ENCODE results near the gene CTNNA3. TPM values are rescaled to one million over a fixed set of nuclear protein-coding genes. Genes with fewer than 3 reads are reported as not detected.
"Not testable (repeated sequence)": the region's sequence is repeated elsewhere in the genome, so short reads cannot be mapped to it uniquely, and the experiment has no call there.

CTNNA3 gene
- total RNA-seq, 2 donors from 2014 or later: not detected

GRCh38 chr10:67241451-67241850 lies 454.5 kb downstream of the CTNNA3 start:
- peaks cover 16% of the 10 kb centered on the region for H3K9me3 Mint-ChIP-seq
- H3K4me3 Mint-ChIP-seq: no peak overlapping the region
- no peak for DNase-seq (ENCODE audit: low spot score)
- H3K36me3 Mint-ChIP-seq: no peaks in the 10 kb centered on the region
- ATAC-seq: no peak
- H3K27ac Mint-ChIP-seq: no peak overlapping the region
- no peaks in the 10 kb centered on the region for H3K27me3 Mint-ChIP-seq
- H3K4me1 Mint-ChIP-seq (ENCODE audit: low read depth in 2 of 2): no peaks in the 10 kb centered on the region

- DNase-seq (ENCODE audit: low spot score) (no peak), ATAC-seq (no peak)
- Mint-ChIP-seq H3K4me3 (no peak overlapping the region), H3K27ac (no peak overlapping the region), H3K27me3 (no peaks in the 10 kb centered on the region), H3K9me3 (peaks cover 14% of the 10 kb centered on the region), H3K36me3 (no peaks in the 10 kb centered on the region), H3K4me1 (ENCODE audit: low read depth in 2 of 2) (no peaks in the 10 kb centered on the region)
These were observed 456.0 kb downstream of the CTNNA3 start for GRCh38 chr10:67239864-67240497.

GRCh38 chr10:67230680-67231500 lies 465.1 kb downstream of the CTNNA3 start:
- H3K27ac Mint-ChIP-seq; H3K27me3 Mint-ChIP-seq; H3K4me3 Mint-ChIP-seq; ATAC-seq; DNase-seq (ENCODE audit: low spot score); H3K4me1 Mint-ChIP-seq (ENCODE audit: low read depth in 2 of 2): not testable (repeated sequence)
- H3K9me3 Mint-ChIP-seq: peaks cover 12% of the 10 kb centered on the region
- peaks cover 15% of the 10 kb centered on the region for H3K36me3 Mint-ChIP-seq

- no peak for ATAC-seq
- Mint-ChIP-seq H3K27me3 (peaks cover 0 to 2% of the 10 kb centered on the region in 2 donors), H3K36me3 (peaks cover 10% of the 10 kb centered on the region), H3K4me3 (no peak overlapping the region), H3K27ac (no peak overlapping the region), H3K4me1 (ENCODE audit: low read depth in 2 of 2) (no peaks in the 10 kb centered on the region), H3K9me3 (peaks cover 10% of the 10 kb centered on the region)
- DNase-seq (ENCODE audit: low spot score): no peak
These were observed 470.8 kb downstream of the CTNNA3 start for GRCh38 chr10:67225226-67225625.

GRCh38 chr10:67224553-67224952 lies 471.4 kb downstream of the CTNNA3 start:
- H3K27ac Mint-ChIP-seq: no peak overlapping the region
- peaks cover 10% of the 10 kb centered on the region for H3K9me3 Mint-ChIP-seq
- ATAC-seq (no peak), DNase-seq (ENCODE audit: low spot score) (no peak)
- no peaks in the 10 kb centered on the region for H3K4me1 Mint-ChIP-seq (ENCODE audit: low read depth in 2 of 2)
- H3K27me3 Mint-ChIP-seq: no peaks in the 10 kb centered on the region
- no peak overlapping the region for H3K4me3 Mint-ChIP-seq
- H3K36me3 Mint-ChIP-seq: peaks cover 5% of the 10 kb centered on the region

- Mint-ChIP-seq H3K27ac (no peak overlapping the region), H3K4me3 (no peak overlapping the region), H3K9me3 (peaks cover 17% of the 10 kb centered on the region), H3K36me3 (peaks cover 3% of the 10 kb centered on the region), H3K4me1 (ENCODE audit: low read depth in 2 of 2) (no peaks in the 10 kb centered on the region), H3K27me3 (no peaks in the 10 kb centered on the region)
- ATAC-seq (no peak), DNase-seq (ENCODE audit: low spot score) (no peak)
These were observed 473.1 kb downstream of the CTNNA3 start for GRCh38 chr10:67222934-67223333.

- H3K9me3 Mint-ChIP-seq: peaks cover 15% of the 10 kb centered on the region
- no peak overlapping the region for H3K27ac Mint-ChIP-seq
- no peaks in the 10 kb centered on the region for H3K4me1 Mint-ChIP-seq (ENCODE audit: low read depth in 2 of 2)
- no peaks in the 10 kb centered on the region for H3K27me3 Mint-ChIP-seq
- ATAC-seq: no peak
- H3K4me3 Mint-ChIP-seq: no peak overlapping the region
- no peak for DNase-seq (ENCODE audit: low spot score)
- H3K36me3 Mint-ChIP-seq: no peaks in the 10 kb centered on the region
These were observed 474.0 kb downstream of the CTNNA3 start for GRCh38 chr10:67221939-67222494.

GRCh38 chr10:67211680-67212079 lies 484.3 kb downstream of the CTNNA3 start:
- peaks cover 4% of the 10 kb centered on the region for H3K9me3 Mint-ChIP-seq
- H3K4me3 Mint-ChIP-seq: no peak overlapping the region
- H3K27me3 Mint-ChIP-seq: no peaks in the 10 kb centered on the region
- H3K4me1 Mint-ChIP-seq (ENCODE audit: low read depth in 2 of 2): no peaks in the 10 kb centered on the region
- H3K36me3 Mint-ChIP-seq: no peaks in the 10 kb centered on the region
- no peak for ATAC-seq
- no peak overlapping the region for H3K27ac Mint-ChIP-seq
- no peak for DNase-seq (ENCODE audit: low spot score)

- not testable (repeated sequence) for ATAC-seq
These were observed 488.1 kb downstream of the CTNNA3 start for GRCh38 chr10:67207923-67208322.

GRCh38 chr10:67200913-67201564 lies 495.0 kb downstream of the CTNNA3 start:
- no peak for DNase-seq (ENCODE audit: low spot score)
- ATAC-seq: no peak
- Mint-ChIP-seq H3K4me1 (ENCODE audit: low read depth in 2 of 2) (no peaks in the 10 kb centered on the region), H3K27me3 (no peaks in the 10 kb centered on the region), H3K27ac (no peak overlapping the region), H3K36me3 (no peaks in the 10 kb centered on the region), H3K4me3 (no peak overlapping the region), H3K9me3 (peaks cover 7% of the 10 kb centered on the region)

More at GRCh38 chr10:67207923-67208322, 488.1 kb downstream of the CTNNA3 start:
- not testable (repeated sequence) for H3K4me1 Mint-ChIP-seq (ENCODE audit: low read depth in 2 of 2); H3K27ac Mint-ChIP-seq; DNase-seq (ENCODE audit: low spot score); H3K36me3 Mint-ChIP-seq; H3K27me3 Mint-ChIP-seq; H3K9me3 Mint-ChIP-seq; H3K4me3 Mint-ChIP-seq

GRCh38 chr10:67175354-67175753 lies 520.6 kb downstream of the CTNNA3 start:
- no peaks in the 10 kb centered on the region for H3K27me3 Mint-ChIP-seq
- DNase-seq (ENCODE audit: low spot score): no peak
- H3K4me1 Mint-ChIP-seq (ENCODE audit: low read depth in 2 of 2): no peaks in the 10 kb centered on the region
- no peak overlapping the region for H3K27ac Mint-ChIP-seq
- ATAC-seq: no peak
- H3K9me3 Mint-ChIP-seq: peaks cover 15% of the 10 kb centered on the region
- H3K4me3 Mint-ChIP-seq: no peak overlapping the region
- H3K36me3 Mint-ChIP-seq: no peaks in the 10 kb centered on the region

GRCh38 chr10:67173787-67174186 lies 522.2 kb downstream of the CTNNA3 start:
- H3K36me3 Mint-ChIP-seq: no peaks in the 10 kb centered on the region

GRCh38 chr10:67171970-67172369 lies 524.0 kb downstream of the CTNNA3 start:
- Mint-ChIP-seq H3K9me3 (peaks cover 29% of the 10 kb centered on the region), H3K36me3 (peaks cover 7% of the 10 kb centered on the region), H3K4me3 (no peak overlapping the region), H3K27ac (no peak overlapping the region), H3K27me3 (no peaks in the 10 kb centered on the region), H3K4me1 (ENCODE audit: low read depth in 2 of 2) (no peaks in the 10 kb centered on the region)
- DNase-seq (ENCODE audit: low spot score) (no peak), ATAC-seq (no peak)

More at GRCh38 chr10:67173787-67174186, 522.2 kb downstream of the CTNNA3 start:
- no peak for DNase-seq (ENCODE audit: low spot score)
- Mint-ChIP-seq H3K27me3 (no peaks in the 10 kb centered on the region), H3K4me3 (no peak overlapping the region), H3K27ac (no peak overlapping the region), H3K9me3 (peaks cover 21% of the 10 kb centered on the region), H3K4me1 (ENCODE audit: low read depth in 2 of 2) (no peaks in the 10 kb centered on the region)
- no peak for ATAC-seq

GRCh38 chr10:67156239-67156638 lies 539.8 kb downstream of the CTNNA3 start:
- Mint-ChIP-seq H3K27ac (no peak overlapping the region), H3K4me3 (no peak overlapping the region), H3K27me3 (no peaks in the 10 kb centered on the region), H3K4me1 (ENCODE audit: low read depth in 2 of 2) (no peaks in the 10 kb centered on the region), H3K36me3 (no peaks in the 10 kb centered on the region), H3K9me3 (peaks cover 17% of the 10 kb centered on the region)
- DNase-seq (ENCODE audit: low spot score) (no peak), ATAC-seq (no peak)

All from natural killer cell treated with Interleukin-12 subunit alpha and Interleukin-12 subunit beta and Interleukin-15 and Interleukin-18, amount 100 ng/mL, for 72 hours (primary cell).